Ascending aorta (tissue), 2 donors: ENCODE results near the gene PEX16. TPM values are rescaled to one million over a fixed set of nuclear protein-coding genes. Genes with fewer than 3 reads are reported as not detected.

ENCODE experiments used
- DNase-seq, 2 donors: peaks; one replicate each; pipeline ENCODE4 v3.0.0-alpha.2; 2019; ENCODE audit warnings: low spot score in 2 of 2
- H3K27ac ChIP-seq, 2 donors: fragments of 200-600 bp; sonication (generic); one replicate each; pipeline ENCODE4 v1.5.1; 2016 to 2017; ENCODE audit warnings: mild to moderate bottlenecking in 1 of 2
- H3K27me3 ChIP-seq: fragments of 200-600 bp; sonication (generic); one replicate; pipeline ENCODE4 v1.5.1; 2017
- H3K36me3 ChIP-seq, 2 donors: fragments of 200-600 bp; sonication (generic); one replicate each; pipeline ENCODE4 v1.5.1; 2016
- H3K4me1 ChIP-seq, 2 donors: fragments of 200-600 bp; sonication (generic); one replicate each; pipeline ENCODE4 v1.5.1; 2016 to 2017; ENCODE audit warnings: mild to moderate bottlenecking in 1 of 2
- H3K4me3 ChIP-seq, 2 donors: fragments of 200-600 bp; sonication (generic); one replicate each; pipeline ENCODE4 v1.5.1; 2016 to 2017; ENCODE audit warnings: mild to moderate bottlenecking in 1 of 2
- H3K9me3 ChIP-seq, 2 donors: fragments of 200-600 bp; sonication (generic); one replicate each; pipeline ENCODE4 v1.5.1; 2016
- intact Hi-C: fragments of 100-400 bp; cut with DNase I; formaldehyde crosslinking; loops from one replicate; pipeline ENCODE4 v1.15.1; 2023
- total RNA-seq: library from RNA; depleted of rRNA; stranded (reverse); fragments of >200 nt; gene quantifications from one replicate; pipeline ENCODE4 v1.1.0, GENCODE V29; 2016
- TF ChIP-seq, protein P1 (sequence below), 3 experiments: fragments of 200-600 bp in 2 of 3; fragments of 450-650 bp in 1 of 3; sonication (generic) in 2 of 3; IDR thresholded peaks; one replicate each; pipeline ENCODE4 v1.5.1; 2016 to 2019; ENCODE audit warnings: antibody characterized with exemption in 3 of 3, mild to moderate bottlenecking in 1 of 3, moderate library complexity in 1 of 3

Gene PEX16
- total RNA-seq, 1 donor from 2014 or later, result 77.9 TPM

DNA sequence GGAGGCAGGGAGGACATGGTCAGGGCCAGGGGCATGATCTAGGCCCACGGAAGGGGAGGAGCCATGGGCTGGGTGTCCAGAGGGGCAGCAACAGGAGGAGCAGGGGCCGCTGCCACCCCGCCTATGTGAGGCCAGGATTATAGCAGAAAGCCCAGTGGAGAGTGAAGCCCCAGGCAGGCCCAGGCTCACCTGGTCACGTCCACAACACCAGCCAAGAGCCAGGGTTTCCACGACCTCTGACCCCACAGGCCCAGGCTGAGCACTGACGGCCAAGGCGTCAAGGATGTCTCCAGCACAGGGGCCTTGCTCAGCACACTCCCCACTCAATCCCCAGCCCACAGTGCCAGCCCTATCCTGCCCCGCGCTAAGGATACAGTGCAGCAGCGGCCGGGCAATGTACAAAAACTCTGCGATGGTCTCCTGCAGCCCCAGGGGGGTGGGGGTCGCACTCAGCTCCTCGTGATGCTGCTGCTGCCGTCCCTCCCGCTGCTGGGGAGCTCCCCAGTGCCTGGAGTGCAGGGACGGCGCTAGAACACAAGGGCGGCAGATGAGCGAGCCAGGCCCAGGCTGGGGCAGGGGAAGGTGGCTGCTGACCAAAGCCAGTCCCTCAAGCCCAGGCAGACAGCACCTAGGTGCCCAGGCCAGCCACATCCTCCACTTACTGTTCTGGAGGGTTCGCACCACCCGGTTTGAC, 3.6 kb downstream of the PEX16 start:
- Histone ChIP-seq H3K9me3 (no peaks in the 10 kb centered on the region), H3K36me3 (peaks cover 52 to 66% of the 10 kb centered on the region in 2 donors), H3K4me3 (no peak overlapping the region), H3K4me1 (peaks cover 0 to 9% of the 10 kb centered on the region in 2 donors), H3K27me3 (no peaks in the 10 kb centered on the region), H3K27ac (no peak overlapping the region)
- DNase-seq, result no peak
- TF ChIP-seq, protein P1, sequence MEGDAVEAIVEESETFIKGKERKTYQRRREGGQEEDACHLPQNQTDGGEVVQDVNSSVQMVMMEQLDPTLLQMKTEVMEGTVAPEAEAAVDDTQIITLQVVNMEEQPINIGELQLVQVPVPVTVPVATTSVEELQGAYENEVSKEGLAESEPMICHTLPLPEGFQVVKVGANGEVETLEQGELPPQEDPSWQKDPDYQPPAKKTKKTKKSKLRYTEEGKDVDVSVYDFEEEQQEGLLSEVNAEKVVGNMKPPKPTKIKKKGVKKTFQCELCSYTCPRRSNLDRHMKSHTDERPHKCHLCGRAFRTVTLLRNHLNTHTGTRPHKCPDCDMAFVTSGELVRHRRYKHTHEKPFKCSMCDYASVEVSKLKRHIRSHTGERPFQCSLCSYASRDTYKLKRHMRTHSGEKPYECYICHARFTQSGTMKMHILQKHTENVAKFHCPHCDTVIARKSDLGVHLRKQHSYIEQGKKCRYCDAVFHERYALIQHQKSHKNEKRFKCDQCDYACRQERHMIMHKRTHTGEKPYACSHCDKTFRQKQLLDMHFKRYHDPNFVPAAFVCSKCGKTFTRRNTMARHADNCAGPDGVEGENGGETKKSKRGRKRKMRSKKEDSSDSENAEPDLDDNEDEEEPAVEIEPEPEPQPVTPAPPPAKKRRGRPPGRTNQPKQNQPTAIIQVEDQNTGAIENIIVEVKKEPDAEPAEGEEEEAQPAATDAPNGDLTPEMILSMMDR (IDR thresholded peaks at IDR 0.05), result no peak
- intact Hi-C loops, result no loop called here

DNA sequence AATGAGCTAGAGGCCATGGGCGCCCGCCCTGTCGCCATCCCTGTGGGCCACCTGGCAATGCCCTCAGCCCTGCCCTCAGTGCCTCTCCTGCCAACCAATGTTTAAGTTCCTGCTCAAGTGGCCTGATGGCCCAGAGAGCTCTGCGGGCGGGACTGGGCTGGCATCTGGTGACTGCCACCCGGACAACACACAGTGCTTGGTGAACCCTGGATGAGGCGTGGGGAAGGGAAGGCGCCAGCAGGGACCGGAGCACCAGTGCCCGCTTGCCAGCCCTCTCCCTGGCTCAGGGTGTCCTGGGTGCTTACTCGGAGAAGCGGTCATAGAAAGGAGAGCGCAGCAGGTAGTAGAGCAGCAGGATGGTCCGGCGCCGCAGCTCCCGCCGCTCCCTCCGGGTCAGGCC, 4.2 kb downstream of the PEX16 start:
- H3K27ac ChIP-seq, result no peak overlapping the region
- no peak for DNase-seq
- peaks cover 52 to 66% of the 10 kb centered on the region in 2 donors for H3K36me3 ChIP-seq
- H3K4me3 ChIP-seq, result no peak overlapping the region
- no peaks in the 10 kb centered on the region for H3K27me3 ChIP-seq
- H3K4me1 ChIP-seq, result peaks cover 0 to 9% of the 10 kb centered on the region in 2 donors
- no peaks in the 10 kb centered on the region for H3K9me3 ChIP-seq
- intact Hi-C loops, result no loop called here
- TF ChIP-seq, protein P1 (IDR thresholded peaks at IDR 0.05), result no peak

DNA sequence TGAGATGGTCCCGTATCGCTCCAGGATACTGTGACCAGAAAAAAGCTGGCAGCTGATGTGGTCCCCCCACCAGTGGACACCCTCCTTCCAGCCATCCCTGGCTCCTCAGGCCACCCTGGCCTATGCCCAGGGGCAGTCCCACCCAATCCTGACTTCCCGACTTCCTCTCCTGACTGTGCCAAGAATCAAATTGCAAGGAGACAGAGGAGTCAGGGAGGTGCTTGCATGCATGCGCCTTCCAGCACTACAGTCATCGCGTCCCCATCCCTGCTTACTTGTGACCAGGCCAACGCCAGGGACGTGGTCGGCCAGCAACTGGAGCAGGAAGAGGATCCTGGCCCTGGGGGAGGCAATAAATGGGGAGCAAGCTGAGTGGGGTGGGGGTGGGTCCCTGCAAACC, 7.1 kb downstream of the PEX16 start:
- no peaks in the 10 kb centered on the region for H3K27me3 ChIP-seq
- TF ChIP-seq, protein P1 (IDR thresholded peaks at IDR 0.05), result no peak
- H3K4me3 ChIP-seq, result no peak overlapping the region
- no peaks in the 10 kb centered on the region for H3K9me3 ChIP-seq
- H3K27ac ChIP-seq, result no peak overlapping the region
- DNase-seq, result no peak
- no peaks in the 10 kb centered on the region for H3K4me1 ChIP-seq
- peaks cover 52 to 61% of the 10 kb centered on the region in 2 donors for H3K36me3 ChIP-seq
- intact Hi-C loops, result no loop called here

DNA sequence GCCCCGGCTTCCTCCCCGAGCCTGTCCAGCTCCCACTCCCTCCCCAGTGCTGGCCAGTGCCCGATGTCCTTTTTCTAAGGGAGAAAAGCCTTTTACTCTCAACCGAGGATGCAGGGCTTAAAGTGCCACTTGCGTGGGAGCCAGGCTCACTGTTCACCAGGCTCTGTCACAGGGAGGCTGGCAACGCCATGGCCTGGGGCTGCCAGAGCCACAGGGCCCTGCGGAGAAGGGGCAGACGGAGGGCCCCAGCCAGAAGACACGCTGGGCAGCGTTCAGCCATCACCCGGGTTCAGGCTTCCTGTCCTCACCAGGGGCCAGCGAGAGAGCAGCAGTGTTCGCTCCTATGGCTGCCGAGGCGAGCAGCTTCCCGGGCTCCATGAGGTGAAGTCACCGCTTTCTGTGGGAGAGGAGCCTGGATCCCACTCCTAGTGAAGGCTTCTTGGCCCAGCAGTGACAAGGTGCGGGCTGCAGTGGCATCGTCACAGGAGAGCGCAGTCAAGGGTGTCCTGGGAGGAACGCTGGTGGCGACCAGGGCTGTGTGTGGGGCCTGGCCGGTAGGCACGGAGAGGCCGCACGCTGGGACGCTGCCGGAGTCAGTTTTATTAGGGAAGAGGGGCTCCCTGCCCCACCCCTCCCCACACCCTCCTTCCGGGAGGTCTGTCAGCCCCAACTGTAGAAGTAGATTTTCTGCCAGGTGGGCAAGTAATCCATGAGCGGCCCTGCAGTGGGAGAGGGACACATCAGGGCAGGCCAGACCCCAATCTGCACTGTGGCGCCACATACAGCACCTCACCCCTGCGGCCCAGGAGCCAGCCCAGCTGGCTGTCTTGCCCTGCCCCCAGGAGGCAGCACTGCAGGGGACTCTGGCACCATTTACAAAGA, 7.8 kb downstream of the PEX16 start:
- Histone ChIP-seq H3K27ac (no peak overlapping the region), H3K27me3 (no peaks in the 10 kb centered on the region), H3K9me3 (no peaks in the 10 kb centered on the region), H3K4me3 (no peak overlapping the region), H3K36me3 (peaks cover 52 to 53% of the 10 kb centered on the region in 2 donors), H3K4me1 (no peaks in the 10 kb centered on the region)
- intact Hi-C loops, result no loop called here
- DNase-seq, result no peak
- TF ChIP-seq, protein P1 (IDR thresholded peaks at IDR 0.05), result no peak

DNA sequence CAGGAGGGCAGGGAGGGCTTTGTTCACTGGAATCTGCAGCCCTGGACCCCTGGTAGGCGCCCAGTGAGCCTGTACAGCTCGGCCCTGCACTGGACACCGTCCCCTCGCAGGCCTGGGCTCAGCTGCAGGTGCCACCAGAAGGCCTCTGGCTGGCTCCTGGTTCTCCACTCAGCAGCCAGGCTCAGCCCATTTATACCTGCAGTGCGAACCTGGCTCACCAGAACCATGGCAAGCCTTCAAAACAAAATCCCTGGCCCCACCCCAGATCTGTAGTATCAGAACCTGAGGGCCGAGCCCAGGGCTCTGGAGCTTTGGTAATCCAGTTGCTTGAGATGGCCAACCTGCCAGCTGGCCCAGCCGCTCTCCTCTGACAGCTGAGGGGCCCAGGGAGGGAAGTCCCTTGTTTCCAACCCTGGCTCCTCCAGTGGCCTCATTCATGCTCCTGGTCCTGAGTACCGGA, 9.7 kb downstream of the PEX16 start:
- TF ChIP-seq, protein P1 (IDR thresholded peaks at IDR 0.05), result no peak
- Histone ChIP-seq H3K27ac (no peak overlapping the region), H3K4me3 (no peak overlapping the region), H3K9me3 (no peaks in the 10 kb centered on the region), H3K4me1 (no peaks in the 10 kb centered on the region), H3K27me3 (no peaks in the 10 kb centered on the region), H3K36me3 (peaks cover 35 to 44% of the 10 kb centered on the region in 2 donors)
- no peak for DNase-seq
- intact Hi-C loops, result no loop called here
